Gastroesophageal sphincter (tissue), 4 donors: ENCODE data around the gene SLC26A8. TPM values are rescaled to one million over a fixed set of nuclear protein-coding genes. Genes with fewer than 3 reads are reported as not detected.
A peak's percentile ranks its signal among the peaks of the same experiment; 100 is the strongest.

Experiments
- ATAC-seq: fragments of 150-250 bp; one replicate; pipeline ENCODE4 v1.9.1; 2016; ENCODE audit warnings: mild to moderate bottlenecking, moderate library complexity
- H3K27ac ChIP-seq, 4 donors: fragments of 200-600 bp; sonication (generic) in 3 of 4; 1 replicate in 3 of 4; 2 replicates in 1 of 4; pipeline ENCODE4 v1.5.1; 2016 to 2019
- H3K27me3 ChIP-seq: fragments of 200-600 bp; sonication (generic); one replicate; pipeline ENCODE4 v1.5.1; 2019
- H3K36me3 ChIP-seq, 2 donors: fragments of 200-600 bp; sonication (generic); one replicate each; pipeline ENCODE4 v1.5.1; 2019; ENCODE audit warnings: control low read depth in 1 of 2
- H3K4me1 ChIP-seq, 3 donors: fragments of 200-600 bp; sonication (generic); 1 replicate in 2 of 3; 2 replicates in 1 of 3; pipeline ENCODE4 v1.5.1; 2016 to 2019; ENCODE audit warnings: control low read depth in 2 of 3
- H3K4me3 ChIP-seq, 2 donors: fragments of 200-600 bp; sonication (generic); one replicate each; pipeline ENCODE4 v1.5.1; 2019; ENCODE audit warnings: mild to moderate bottlenecking in 1 of 2, moderate library complexity in 1 of 2
- H3K9me3 ChIP-seq, 3 donors: fragments of 200-600 bp; sonication (generic); one replicate each; pipeline ENCODE4 v1.5.1; 2017 to 2019; ENCODE audit warnings: control low read depth in 2 of 3
- EP300 ChIP-seq: sonication (generic); formaldehyde crosslinking; IDR thresholded peaks from one replicate; pipeline ENCODE4 v1.6.1; 2017; ENCODE audit warnings: antibody characterized with exemption, mild to moderate bottlenecking
- POLR2A ChIP-seq, 2 donors: fragments of 450-650 bp; IDR thresholded peaks; one replicate each; pipeline ENCODE4 v1.6.1; 2017; ENCODE audit warnings: antibody characterized with exemption in 2 of 2, mild to moderate bottlenecking in 2 of 2, moderate library complexity in 1 of 2
- POLR2AphosphoS5 ChIP-seq: sonication (generic); formaldehyde crosslinking; IDR thresholded peaks from one replicate; pipeline ENCODE4 v1.6.1; 2017; ENCODE audit warnings: antibody characterized with exemption
- whole genome bisulfite sequencing, 2 donors: methylation state at CpG; one replicate each; pipeline ENCODE4 v1.1.5; 2018; ENCODE audit warnings: low coverage in 1 of 2; 5-methylcytosine and 5-hydroxymethylcytosine counted together
- total RNA-seq, 4 donors: library from RNA; depleted of rRNA; stranded (reverse); fragments of >200 nt; gene quantifications; one replicate each; pipeline ENCODE4 v1.1.0, GENCODE V29; 2016
- TF ChIP-seq, protein P1 (sequence below), 4 experiments: fragments of 200-600 bp in 2 of 4; fragments of 450-650 bp in 2 of 4; sonication (generic) in 1 of 4; IDR thresholded peaks; one replicate each; pipeline ENCODE4 v1.5.1; 2017 to 2019; ENCODE audit warnings: antibody characterized with exemption in 4 of 4, mild to moderate bottlenecking in 2 of 4, moderate library complexity in 2 of 4

Gene SLC26A8
- total RNA-seq, 4 donors from 2014 or later = not detected

DNA sequence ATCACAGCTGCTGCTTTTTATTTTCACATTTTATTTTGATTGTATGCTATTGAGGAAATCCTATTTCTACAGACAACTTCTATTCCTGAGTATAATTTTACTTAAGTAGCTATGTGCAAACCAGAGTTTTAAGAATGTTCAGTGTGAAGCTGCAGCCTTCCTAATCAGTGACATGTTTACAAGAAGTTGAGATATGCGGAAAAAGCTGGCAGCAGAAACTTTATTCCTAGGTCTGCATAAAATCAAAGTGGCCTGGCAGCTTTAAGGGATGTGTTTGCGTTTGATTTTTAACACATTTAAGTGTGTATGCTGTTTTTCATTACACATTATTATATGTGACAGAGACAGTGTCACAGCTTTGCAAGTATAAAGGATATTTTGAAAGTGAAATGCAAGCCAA lies 29.4 kb upstream of the SLC26A8 start:
- ATAC-seq = no peak
- Histone ChIP-seq H3K4me1 (peaks cover 12 to 82% (median 36%) of the 10 kb centered on the region in 3 donors), H3K27me3 (no peaks in the 10 kb centered on the region), H3K9me3 (no peaks in the 10 kb centered on the region), H3K4me3 (no peak overlapping the region), H3K36me3 (peaks cover 0 to 4% of the 10 kb centered on the region in 2 donors), H3K27ac (peak overlapping the region in 1 of 4 donors; percentile 33)
- TF ChIP-seq POLR2A (IDR thresholded peaks at IDR 0.05) = no peak
- TF ChIP-seq POLR2AphosphoS5 = peak; percentile 67
- TF ChIP-seq, protein P1, sequence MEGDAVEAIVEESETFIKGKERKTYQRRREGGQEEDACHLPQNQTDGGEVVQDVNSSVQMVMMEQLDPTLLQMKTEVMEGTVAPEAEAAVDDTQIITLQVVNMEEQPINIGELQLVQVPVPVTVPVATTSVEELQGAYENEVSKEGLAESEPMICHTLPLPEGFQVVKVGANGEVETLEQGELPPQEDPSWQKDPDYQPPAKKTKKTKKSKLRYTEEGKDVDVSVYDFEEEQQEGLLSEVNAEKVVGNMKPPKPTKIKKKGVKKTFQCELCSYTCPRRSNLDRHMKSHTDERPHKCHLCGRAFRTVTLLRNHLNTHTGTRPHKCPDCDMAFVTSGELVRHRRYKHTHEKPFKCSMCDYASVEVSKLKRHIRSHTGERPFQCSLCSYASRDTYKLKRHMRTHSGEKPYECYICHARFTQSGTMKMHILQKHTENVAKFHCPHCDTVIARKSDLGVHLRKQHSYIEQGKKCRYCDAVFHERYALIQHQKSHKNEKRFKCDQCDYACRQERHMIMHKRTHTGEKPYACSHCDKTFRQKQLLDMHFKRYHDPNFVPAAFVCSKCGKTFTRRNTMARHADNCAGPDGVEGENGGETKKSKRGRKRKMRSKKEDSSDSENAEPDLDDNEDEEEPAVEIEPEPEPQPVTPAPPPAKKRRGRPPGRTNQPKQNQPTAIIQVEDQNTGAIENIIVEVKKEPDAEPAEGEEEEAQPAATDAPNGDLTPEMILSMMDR (IDR thresholded peaks at IDR 0.05) = no peak
- TF ChIP-seq EP300 = no peak
- 26 to 29% methylated on average over 2 of the region's 2 CpGs for WGBS, 2 donors

DNA sequence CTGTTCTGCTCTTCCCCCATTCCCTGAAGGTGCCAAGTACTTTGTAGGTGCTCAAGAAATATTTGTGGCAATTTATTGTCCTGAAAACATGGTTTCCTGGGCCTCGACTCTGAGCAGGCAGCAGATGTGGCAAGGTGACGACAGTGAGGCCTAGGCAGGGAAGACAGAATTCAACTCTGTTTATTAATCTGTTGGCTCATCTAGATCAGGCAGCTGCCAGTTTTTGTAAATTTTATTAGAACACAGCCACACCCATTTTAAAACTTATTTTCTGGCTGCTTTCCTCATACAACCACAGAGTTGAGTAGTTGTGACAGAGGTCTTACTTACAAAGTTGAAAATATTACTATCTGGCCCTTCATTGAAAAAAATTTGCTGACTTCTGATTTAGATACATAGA lies 27.7 kb upstream of the SLC26A8 start:
- WGBS, 2 donors = 15 to 27% methylated on average over 2 of the region's 2 CpGs
- ATAC-seq = peak; percentile 85
- Histone ChIP-seq H3K27ac (peak overlapping the region in 2 of 4 donors; percentile 16 to 49), H3K36me3 (peaks cover 0 to 4% of the 10 kb centered on the region in 2 donors), H3K9me3 (no peaks in the 10 kb centered on the region), H3K4me1 (peaks cover 12 to 94% (median 36%) of the 10 kb centered on the region in 3 donors), H3K27me3 (no peaks in the 10 kb centered on the region), H3K4me3 (no peak overlapping the region)
- TF ChIP-seq POLR2A (IDR thresholded peaks at IDR 0.05) = no peak
- TF ChIP-seq POLR2AphosphoS5 = peak; percentile 10
- TF ChIP-seq, protein P1 (IDR thresholded peaks at IDR 0.05) = no peak

DNA sequence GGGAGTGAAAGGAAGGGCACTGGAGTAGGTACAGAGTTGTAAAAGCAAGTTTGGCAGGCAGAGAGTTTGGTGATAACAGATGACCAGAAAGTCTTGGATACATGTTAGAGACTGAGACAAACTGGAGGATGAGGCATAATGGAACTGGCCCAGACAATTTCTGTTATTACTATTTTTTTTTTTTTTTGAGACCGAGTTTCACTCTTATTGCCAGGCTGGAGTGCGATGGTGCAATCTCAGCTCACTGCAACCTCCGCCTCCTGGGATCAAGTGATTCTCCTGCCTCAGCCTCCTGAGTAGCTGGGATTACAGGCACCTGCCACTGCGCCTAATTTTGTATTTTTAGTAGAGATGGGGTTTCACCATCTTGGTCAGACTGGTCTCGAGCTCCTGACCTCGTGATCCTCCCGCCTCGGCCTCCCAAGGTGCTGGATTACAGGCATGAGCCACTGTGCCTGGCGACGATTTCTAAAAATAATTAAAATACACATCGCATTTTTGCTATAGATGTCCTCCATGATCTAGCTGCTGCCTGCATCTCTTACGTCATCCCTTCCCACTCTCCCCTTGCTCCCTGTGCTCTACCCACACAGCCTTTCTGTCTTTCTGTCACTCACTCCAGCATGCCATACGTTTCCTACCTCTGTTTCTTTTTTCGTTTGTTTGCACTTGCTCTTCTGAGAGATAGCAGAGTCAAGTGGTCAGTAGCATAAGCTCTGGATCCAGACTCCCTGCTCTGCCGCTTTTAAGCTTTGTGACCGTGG lies 26.7 kb upstream of the SLC26A8 start:
- TF ChIP-seq EP300 (no peak), POLR2A (IDR thresholded peaks at IDR 0.05) (no peak), POLR2AphosphoS5 (no peak)
- TF ChIP-seq, protein P1 (IDR thresholded peaks at IDR 0.05) = no peak
- Histone ChIP-seq H3K4me3 (no peak overlapping the region), H3K36me3 (peaks cover 0 to 4% of the 10 kb centered on the region in 2 donors), H3K4me1 (peaks cover 15 to 100% (median 33%) of the 10 kb centered on the region in 3 donors), H3K27me3 (no peaks in the 10 kb centered on the region), H3K27ac (peak overlapping the region in 3 of 4 donors; percentile 5 to 49 (median 42)), H3K9me3 (no peaks in the 10 kb centered on the region)
- WGBS, 2 donors = 79 to 86% methylated on average over 15 to 16 of the region's 16 CpGs
- peak; percentile 50 for ATAC-seq

DNA sequence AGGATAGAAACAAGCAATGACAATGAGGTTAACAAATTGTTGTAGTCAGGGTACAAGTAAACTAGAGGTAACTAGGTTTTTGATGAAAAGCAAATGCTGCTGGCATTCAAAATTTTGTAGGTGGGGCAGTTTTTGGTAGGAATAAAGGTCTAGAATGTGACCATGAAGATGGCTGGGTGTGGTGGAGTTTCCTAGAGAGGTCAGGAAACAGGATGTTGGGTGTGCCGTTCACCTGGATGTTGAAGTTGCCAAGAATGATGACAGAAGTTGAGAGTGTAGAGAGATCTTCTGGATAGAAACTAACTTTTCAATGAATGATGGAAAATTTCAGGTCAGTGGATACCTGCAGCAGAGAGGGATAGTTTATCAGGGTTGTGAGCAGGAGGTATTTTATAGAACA lies 25.9 kb upstream of the SLC26A8 start:
- 71 to 75% methylated on average over 1 of the region's 1 CpG for WGBS, 2 donors
- TF ChIP-seq POLR2A (IDR thresholded peaks at IDR 0.05) = no peak
- TF ChIP-seq, protein P1 (IDR thresholded peaks at IDR 0.05) = no peak
- TF ChIP-seq POLR2AphosphoS5 = no peak
- TF ChIP-seq EP300 = no peak
- H3K9me3 ChIP-seq = no peaks in the 10 kb centered on the region

DNA sequence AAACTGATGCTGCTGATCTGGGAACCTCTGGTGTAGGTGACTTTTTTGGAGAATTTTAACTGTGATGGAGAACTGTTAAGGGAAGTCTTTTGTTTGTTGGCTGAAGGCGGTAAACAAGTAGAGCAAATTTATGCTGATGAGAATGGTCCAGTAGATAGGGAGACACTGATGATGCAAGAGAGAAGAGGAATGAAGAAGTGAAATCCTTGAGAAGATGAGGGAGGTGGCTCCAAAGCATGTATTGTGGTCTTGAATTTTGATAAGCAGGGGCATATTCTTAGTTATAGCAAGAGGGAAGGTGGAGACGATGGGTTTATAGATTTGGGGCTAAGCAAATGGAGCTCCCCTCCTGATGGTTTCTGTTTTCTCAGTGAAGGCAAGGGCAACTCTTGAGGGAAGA lies 25.1 kb upstream of the SLC26A8 start:
- TF ChIP-seq POLR2AphosphoS5 (no peak), POLR2A (IDR thresholded peaks at IDR 0.05) (no peak), EP300 (no peak)
- TF ChIP-seq, protein P1 (IDR thresholded peaks at IDR 0.05) = no peak
- no peak for ATAC-seq
- H3K4me1 ChIP-seq = peaks cover 16 to 97% (median 26%) of the 10 kb centered on the region in 3 donors
- WGBS, 2 donors = 88 to 92% methylated on average over 2 of the region's 2 CpGs
- H3K27me3 ChIP-seq = no peaks in the 10 kb centered on the region
- no peak overlapping the region for H3K4me3 ChIP-seq
- no peak overlapping the region for H3K27ac ChIP-seq
- H3K36me3 ChIP-seq = peaks cover 0 to 4% of the 10 kb centered on the region in 2 donors
- H3K9me3 ChIP-seq = no peaks in the 10 kb centered on the region

More for the DNA sequence above, 25.9 kb upstream of the SLC26A8 start:
- Histone ChIP-seq H3K27me3 (no peaks in the 10 kb centered on the region), H3K27ac (peak overlapping the region in 1 of 4 donors; percentile 1), H3K36me3 (peaks cover 0 to 4% of the 10 kb centered on the region in 2 donors), H3K4me1 (peaks cover 16 to 97% (median 30%) of the 10 kb centered on the region in 3 donors), H3K4me3 (no peak overlapping the region)
- no peak for ATAC-seq
